ENCODE measurements around the gene OR6C76.
"Not testable (repeated sequence)": the region's sequence is repeated elsewhere in the genome, so short reads cannot be mapped to it uniquely, and the experiment has no call there.

OR6C76 gene

DNA sequence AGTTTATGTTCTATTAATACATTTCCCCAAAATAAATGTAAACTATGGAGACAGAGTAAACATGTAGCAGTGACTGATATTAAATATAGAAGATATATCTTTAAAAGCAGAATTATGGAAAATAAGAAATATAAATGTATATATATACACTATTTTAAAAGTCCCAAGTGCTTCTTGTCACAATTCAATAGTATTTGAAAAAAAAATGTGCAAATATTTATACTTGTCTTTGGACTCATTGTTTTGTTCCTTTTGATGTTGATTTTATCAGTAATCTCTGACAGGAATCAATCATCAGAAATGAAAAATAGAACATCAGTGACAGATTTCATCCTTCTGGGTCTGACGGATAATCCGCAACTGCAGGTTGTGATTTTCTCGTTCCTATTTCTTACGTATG is at the start of gene OR6C76:
Gene OR6C76 (plus strand): TSS at position 301 of the 400 bp plus-strand sequence. CDS start 0 bp downstream, at position 301.
- DNase-seq (ENCODE audit: low read depth) = no peak

DNA sequence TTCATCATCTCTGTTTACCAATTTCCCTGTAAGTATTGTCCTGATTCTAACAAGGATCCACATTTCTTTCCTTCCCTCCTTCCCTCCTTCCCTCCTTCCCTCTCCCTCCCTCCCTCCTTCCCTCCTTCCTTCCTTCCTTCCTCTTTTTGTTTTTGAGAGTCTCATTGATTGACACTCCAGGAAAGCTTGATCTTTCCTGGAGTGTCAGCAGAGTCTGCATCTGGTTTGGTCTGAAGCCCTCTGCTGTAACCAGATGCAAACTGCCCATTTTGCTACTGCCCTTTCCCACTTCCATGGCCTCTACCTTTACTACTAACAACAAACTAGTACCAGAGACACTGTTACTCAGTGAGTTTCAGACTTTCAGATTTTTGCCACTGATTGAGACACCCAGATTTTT is 40.2 kb upstream of the OR6C76 start:
- no peak for DNase-seq (ENCODE audit: low read depth)

DNA sequence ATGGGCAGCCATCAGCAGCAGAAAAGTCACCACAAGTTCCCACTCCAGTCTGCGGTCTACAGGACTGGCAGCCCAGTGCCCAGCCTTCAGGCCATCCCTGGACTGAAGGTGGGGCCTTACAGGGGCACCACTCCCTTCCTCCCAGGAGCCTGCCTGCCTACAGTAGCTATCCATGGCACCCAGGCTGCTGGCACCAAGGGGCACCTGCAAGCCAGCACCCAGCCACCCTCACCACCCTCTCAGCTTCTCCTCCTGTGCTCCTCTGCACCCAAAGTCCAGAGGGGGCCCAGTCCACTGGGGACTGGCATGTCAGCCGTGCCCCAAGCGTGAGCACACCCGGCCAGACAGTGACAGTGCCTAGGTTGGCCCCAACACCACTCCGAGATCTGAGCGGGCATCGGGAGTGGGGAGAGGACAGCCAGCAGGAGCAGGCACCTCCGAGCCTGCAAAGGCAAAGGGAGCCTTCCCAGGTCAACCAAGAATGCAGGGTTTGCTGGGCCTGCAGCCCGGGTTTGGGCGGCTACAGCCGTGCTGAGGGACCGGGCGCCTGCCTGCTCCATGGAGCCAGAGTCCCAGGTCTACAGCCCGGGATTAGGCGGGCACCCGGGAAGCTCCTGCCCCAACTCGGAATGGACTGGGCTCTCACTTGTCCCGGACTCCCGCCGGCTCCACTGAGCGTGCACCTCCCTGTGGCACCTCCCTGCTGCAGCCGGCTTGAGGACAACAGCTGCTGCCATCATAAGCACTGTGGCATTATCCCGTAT is 33.8 kb upstream of the OR6C76 start:
- DNase-seq (ENCODE audit: low read depth) = no peak

DNA sequence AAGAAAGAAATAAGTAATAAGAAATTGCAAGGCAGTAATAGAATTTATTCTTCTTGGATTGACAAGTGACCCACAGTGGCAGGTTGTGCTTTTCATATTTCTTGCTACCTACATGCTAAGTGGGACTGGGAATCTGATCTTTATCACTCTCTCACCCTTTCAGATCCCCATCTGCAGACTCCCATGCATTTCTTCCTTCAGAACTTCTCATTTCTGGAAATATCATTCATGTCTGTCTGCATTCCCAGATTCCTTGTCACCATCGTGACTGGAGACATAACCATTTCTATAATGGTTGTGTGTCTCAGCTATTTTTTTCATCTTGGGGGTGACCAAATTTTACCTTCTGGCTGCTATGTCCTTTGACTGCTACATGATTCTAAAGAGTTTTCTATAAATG is 29.7 kb upstream of the OR6C76 start:
- no peak for DNase-seq (ENCODE audit: low read depth)

DNA sequence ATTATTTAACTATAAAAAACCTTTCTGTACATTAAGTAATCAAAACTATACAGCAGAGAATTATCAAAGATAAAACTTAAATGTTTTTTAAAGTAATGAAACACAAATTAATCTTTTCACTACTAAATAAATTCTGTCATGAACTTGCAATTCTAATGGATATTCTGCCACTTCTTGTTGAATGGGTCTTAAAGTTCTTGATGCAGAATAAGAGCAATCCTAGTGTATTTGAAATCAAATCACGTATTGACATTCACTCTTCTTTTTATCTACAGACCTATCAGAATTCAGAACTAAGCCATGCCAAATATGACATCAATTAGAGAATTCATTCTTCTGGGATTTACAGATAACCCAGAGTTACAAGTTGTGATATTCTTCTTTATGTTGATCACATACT is 25.8 kb upstream of the OR6C76 start, which contains the start of gene OR6C65:
Gene OR6C65 (plus strand): TSS at position 301 of the 400 bp plus-strand sequence. CDS start 0 bp downstream, at position 301.
- no peak for DNase-seq (ENCODE audit: low read depth)

DNA sequence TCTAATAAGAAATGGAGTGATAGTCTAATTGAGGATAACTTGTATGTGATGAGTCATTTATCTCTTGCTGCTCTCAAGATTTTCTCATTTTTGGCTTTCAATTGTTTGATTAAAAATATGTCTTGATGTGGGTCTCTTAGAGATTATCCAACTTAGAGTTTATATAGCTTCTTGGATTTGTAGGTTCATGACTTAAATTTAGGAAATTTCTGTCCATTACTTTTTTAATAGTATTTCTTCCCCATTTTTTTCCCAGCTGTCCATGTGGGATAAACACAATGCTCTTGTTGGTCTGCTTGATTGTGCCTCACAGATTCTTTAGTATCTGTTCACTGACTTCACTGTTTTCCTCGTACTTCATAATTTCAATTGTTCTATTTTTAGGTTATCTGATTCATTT is 18.2 kb upstream of the OR6C76 start:
- no peak for DNase-seq (ENCODE audit: low read depth)

DNA sequence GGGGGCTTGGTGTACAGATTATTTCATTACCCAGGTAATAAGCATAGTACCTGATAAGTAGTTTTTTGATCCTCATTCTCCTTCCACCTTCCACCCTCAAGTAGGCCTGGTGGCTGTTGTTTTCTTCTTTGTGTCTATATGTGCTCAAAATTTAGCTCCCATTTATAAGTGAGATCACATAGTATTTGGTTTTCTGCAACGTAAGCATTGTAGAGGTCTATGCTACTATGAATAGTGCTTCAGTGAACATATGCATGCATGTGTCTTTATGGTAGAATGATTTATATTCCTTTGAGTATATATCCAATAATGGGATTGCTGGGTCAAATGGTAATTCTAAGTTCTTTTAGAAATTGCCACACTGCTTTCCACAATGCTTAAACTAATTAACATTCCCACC is 16.9 kb upstream of the OR6C76 start:
- DNase-seq (ENCODE audit: low read depth) = not testable (repeated sequence)

DNA sequence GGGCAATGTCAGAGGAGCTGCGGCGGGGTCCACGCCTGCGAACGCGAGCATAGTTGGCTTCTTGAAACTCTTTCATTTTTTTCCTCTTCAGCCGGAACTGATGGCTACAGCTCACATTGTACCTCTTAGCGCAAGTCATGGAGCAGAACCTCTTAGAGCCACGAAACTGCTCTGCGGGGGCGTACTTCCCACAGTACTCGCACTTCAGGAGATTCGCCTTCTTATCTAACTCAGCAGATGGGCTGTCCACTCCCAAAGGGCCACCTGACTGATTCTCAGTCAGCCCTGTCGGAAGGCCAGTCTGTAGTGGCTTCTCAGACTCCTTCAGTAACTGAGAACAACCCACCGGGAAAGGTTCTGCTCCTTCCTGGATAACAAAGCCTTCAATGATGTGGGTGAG is 13.9 kb upstream of the OR6C76 start:
- DNase-seq (ENCODE audit: low read depth) = not testable (repeated sequence)

DNA sequence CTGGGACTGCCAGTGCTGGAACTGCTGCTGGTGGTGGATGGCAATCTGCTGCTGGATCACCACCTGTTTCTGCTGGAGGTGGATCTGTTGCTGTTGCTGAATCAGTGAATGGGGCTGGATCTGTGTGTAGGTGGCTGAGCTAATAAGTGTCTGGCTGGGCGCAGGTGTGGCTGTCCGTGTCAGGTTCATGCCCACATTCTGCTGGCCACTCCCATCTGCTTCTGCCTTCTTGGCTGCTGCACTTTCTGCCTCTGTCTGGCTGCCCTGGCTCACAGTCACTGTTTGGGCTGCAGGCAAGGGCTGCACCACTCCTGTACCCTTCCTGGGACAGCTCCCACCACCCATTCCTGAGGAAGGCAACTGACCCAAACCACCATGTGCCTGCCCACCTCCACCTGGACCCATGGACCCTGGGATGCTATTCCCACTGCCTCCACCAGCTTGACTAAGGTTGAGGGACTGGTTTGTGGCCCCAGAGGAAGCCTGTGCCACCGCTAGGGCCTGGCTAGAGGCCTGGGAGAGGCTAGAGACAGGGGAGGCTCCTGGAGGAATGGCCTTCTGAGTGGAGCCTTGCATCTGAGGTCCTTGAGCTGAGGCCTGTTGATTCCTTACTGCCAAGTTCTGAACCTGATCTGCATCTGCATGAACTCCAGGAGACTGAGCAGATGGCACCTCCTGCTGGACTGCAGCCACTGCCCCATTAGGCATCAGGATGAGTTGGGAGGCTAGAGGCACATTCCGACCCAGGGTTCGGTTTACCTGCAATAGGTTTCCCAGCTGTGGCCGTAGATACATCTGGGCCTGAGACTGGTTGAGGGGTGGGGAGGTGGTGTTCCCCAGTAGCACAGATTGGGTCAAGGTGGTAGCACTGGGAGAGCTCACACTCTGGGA is 12.3 kb upstream of the OR6C76 start:
- DNase-seq (ENCODE audit: low read depth) = not testable (repeated sequence)

DNA sequence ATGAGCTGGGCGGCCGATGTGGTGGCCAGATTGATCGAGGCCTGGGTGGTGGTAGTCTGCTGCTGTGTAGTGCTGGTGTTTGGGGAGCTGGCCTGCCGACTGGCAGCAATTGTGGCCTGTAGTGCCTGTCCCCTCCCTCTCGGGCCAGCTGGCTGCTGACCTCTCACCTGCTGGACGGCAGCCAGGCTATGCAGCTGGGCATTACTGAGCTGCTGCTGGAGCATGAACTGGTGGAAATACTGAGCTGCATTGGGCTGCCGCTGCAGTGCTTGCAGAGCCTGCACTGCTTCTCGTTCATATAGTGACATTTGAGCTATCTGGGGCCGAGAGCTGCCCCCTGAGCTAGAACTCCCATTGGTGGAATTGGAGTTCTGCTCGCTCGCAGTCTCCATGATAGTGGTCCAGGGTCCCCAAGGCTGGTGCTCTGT is 11.6 kb upstream of the OR6C76 start:
- not testable (repeated sequence) for DNase-seq (ENCODE audit: low read depth)

DNA sequence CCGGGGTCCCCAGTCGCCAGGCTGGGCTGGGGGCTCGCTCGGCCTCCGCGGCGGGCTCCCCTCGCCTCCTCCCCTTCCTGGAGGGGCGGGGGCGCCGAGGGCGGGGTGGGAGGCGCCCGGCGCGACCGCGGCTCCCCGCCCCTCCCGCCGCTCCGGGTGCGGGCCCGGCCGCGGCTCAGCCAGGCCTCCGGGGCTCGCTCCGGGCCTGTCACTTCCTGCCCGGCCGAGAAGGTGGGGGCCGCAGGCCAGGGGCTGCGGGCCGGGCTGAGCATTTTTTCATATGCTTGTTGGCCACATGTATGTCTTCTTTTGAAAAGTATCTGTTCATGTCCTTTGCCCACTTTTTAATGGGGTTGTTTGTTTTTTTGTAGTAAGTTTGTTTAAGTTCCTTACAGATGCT is 11.2 kb upstream of the OR6C76 start:
- DNase-seq (ENCODE audit: low read depth) = not testable (repeated sequence)

DNA sequence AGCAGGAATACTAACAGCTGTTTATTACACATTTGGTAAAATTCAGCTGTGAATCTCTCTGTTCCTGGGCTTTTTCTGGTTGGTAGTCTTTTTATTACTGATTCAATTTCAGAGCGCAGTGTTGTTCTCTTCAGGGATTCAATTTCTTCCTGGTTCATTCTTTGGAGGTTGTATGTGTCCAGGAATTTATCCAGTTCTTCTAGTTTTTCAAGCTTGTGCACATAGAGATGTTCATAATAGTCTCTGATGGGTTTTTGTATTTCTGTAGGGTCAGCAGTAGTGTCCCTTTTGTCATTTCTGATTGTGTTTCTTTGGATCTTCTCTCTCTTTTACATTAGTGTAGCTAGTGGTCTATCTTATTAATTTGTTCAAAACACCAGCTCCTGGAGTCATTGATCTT is 9.1 kb upstream of the OR6C76 start:
- no peak for DNase-seq (ENCODE audit: low read depth)

DNA sequence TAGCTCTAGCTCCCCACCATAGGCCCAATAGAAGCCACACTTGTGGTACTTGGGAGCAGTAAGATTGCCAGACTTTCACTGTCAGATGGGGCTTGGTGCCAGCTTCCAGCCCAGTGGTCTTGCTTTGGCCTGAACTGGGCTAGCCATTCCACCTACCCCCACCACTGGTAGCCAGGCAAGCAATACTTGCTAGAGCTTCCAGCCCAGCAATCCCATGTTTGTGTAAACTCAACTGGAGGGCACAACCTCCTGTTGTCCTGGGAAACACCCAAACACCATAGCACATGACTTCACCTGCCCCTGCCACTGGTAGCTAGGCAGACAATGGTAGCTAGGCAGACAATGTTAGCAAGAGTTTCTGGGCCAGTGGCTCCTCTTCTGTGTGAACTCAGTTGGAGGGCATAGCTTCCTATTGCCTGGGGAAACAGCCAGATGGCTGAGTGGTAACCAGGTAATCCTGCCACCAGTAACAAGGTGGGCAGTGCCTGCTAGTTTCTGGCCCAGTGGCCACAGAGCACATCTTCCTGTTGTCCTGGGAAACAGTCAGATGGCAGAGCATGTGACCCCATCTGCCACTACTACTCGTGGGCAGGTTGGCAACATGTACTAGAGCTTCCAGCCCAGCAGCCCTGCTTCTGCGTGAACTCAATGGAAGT is 5.6 kb upstream of the OR6C76 start:
- no peak for DNase-seq (ENCODE audit: low read depth)

DNA sequence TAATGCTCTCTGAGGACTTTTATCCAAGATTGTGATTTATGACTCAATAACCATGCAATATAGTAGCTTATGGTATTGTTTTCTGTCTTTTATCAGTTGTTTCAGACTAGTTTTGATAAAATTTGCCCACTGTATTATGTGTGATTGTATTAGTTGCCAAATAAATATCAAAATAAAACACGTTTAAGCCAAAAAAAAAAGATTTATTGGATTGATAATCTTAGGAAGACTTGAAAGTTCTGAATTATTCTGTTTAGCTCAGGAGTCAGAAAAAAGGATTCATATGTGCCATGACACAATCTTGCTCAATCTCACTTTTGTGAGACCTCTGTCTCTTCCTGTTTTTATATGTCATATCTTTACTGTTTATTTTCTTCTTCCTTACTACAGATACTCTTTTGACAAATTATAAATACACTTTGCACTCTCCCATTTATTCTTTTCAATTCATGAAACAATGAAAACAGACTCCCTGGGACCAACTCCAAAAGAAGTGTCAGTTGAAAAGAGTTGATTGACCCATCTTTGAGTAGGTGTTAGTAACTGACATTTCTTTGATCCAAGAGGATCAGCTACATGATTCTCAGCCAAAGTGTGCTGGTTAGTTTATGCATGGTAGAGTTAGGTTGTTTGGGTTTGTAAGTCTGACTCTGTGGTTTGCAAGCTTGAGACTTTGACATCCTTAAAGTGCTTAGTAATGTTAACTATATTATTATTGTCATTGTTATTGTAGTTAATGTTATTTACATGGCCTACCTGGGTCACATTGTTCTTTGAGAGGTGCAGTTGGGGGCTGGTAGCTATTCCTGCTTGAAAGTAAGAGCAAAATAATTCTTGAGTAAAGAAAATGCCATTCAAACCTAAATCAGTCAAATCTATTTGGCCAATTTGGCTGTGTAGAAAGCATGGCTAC is 2.5 kb downstream of the OR6C76 start:
- no peak for DNase-seq (ENCODE audit: low read depth)

DNA sequence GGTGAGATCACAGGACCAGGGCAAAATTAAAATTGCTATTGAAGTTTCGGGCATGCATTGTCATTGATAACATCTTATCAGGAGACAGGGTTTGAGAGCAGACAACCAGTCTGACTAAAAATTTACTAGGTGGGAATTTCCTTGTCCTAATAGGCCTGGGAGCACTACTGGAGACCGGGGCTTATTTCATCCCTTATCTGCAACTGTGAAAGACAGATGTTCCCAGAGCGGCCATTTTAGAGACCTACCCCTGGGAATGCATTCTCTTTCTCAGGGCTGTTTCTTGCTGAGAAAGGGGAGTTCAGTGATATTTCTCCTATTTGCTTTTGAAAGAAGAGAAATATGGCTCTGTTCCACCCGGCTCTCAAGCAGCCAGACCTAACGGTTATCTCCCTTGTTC is 15.2 kb downstream of the OR6C76 start:
- not testable (repeated sequence) for DNase-seq (ENCODE audit: low read depth)

DNA sequence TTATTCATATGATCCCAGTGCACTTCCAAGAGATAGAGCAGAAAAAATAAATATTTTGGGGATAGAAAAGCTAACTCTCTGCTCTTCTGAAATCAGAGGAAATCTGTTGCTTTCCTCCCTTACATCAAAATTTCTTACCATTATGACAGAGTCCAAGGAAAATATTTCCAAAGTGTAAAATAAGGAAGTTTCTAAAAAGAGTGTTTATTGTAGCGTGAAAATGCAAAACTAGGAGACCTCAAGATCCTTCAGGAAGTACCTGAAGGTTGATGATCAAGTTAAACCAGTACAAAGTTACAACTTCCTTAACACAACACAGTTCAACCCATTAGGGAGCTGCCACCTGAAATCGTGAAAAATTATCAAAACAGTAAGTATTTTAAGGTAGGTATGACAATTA is 17.7 kb downstream of the OR6C76 start, which contains the start of gene OR6C2:
Gene OR6C2 (plus strand): TSS at position 301 of the 400 bp plus-strand sequence. CDS start 8,138 bp downstream, outside the sequence.
- no peak for DNase-seq (ENCODE audit: low read depth)

DNA sequence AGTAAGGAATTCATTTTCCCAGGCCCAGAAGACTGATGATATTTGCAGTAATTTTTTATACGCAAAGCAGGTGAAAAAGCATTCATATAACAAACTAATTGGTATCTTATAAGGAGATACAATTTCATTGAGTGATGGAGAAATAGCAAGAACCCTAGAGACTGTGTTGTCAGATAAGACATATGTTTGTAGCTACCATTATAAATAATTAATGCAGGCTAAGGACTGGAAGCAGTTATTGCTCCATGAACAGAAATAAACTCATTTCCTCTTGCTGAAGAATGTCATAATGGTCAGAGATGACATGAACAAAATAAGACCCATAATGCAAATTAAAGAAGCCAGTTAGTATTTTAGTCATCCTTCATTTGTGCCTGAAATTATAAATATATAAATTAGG is 19.3 kb downstream of the OR6C76 start:
- no peak for DNase-seq (ENCODE audit: low read depth)

DNA sequence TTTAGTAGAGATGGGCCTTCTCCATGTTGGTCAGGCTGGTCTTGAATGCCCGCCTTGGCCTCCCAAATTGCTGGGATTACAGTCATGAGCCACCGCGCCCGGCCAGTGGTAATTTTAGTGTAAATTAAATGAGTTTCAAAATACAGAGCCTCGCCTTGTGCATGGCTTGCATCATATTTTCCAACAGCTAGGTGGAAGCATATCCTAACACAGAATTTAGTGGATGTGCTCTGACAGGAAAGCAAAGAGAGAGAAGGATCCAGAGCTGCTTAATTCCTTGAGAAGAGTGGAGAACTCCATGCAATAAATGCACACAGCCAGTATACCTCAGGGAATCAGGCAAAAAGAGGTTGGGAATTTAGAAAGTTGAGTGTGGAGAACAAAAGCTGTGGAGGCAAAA is 20.3 kb downstream of the OR6C76 start:
- DNase-seq (ENCODE audit: low read depth) = no peak

DNA sequence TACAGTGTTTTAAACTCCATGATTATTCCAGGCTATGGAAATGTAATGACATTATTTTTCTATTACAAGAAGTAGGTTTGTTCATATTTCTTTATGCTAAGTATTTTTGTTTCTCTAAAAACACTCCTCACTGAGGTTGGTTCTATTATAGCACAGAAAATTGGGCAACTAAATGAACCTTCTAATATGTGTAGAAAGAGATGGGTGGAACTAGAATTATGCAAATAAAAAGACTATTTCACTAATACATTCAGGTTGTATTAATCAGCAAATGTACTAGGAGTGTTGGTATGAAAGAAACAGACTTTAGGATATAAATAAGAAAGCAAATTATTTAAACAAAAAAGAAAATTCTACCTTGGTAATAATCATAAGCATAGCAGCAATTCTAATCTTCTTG is 22.8 kb downstream of the OR6C76 start:
- DNase-seq (ENCODE audit: low read depth) = no peak

DNA sequence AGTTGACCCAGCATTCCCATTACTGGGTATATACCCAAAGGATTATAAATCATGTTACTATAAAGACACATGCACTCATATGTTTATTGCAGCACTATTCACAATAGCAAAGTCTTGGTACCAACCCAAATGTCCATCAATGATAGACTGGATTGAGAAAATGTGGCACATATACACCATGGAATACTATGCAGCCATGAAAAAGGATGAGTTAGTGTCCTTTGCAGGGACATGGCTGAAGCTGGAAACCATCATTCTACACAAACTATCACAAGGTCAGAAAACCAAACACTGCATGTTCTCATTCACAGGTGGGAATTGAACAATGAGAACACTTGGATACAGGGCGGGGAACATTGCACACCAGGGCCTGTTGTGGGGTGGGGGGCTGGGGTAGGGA is 38.9 kb downstream of the OR6C76 start:
- DNase-seq (ENCODE audit: low read depth) = not testable (repeated sequence)

DNA sequence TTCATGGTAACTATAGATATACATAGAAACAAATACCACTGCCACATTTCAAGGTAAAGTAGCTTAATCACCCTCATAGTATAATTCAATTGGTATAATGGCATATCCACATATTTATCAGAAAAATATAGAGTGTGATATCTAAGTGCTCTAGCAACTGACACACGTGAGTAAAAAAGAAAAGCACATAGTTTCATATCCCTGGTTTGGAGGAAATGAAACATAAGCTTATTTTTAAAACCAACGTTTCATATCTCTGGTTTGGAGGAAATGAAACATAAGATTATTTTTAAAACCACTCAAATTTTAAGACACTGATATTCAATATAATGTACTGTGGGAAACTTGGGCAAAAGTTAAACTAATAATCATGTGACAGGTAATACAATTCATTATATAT is 41.8 kb downstream of the OR6C76 start:
- DNase-seq (ENCODE audit: low read depth) = no peak

Measured in stimulated activated CD8-positive, alpha-beta memory T cell treated with anti-CD3 and anti-CD28 coated beads, Interleukin-7, amount 100 ng/mL, for 24 hours (primary cell).